GM12892 (cell line): ENCODE measurements around the gene SLCO4C1.

Experiments used
- POLR2A ChIP-seq: IDR thresholded peaks from 2 replicates; pipeline ENCODE4 v1.6.1; 2011; ENCODE audit warnings: low read depth, low read length, control low read depth
- POLR2AphosphoS5 ChIP-seq: IDR thresholded peaks from 2 replicates; pipeline ENCODE4 v1.6.1; 2011; ENCODE audit warnings: low read depth, low read length, control low read depth

- no peak for TF ChIP-seq POLR2AphosphoS5
- TF ChIP-seq POLR2A = no peak
These were observed 10.0 kb upstream of the SLCO4C1 start for GRCh38 chr5:102306121-102306520.
